GM23338 (cell line): ENCODE results near the gene CACNA1C. TPM values are rescaled to one million over a fixed set of nuclear protein-coding genes. Genes with fewer than 3 reads are reported as not detected.

Source experiments
- ATAC-seq: fragments of 200-7000 bp; cut with Tn5 transposase; 3 replicates; pipeline ENCODE4 v1.9.1; 2020
- DNase-seq: peaks from one replicate; pipeline ENCODE4 v3.0.0-alpha.2; 2015; ENCODE audit warnings: low spot score
- H2AFZ ChIP-seq: fragments of 200-600 bp; sonication (generic); 2 replicates; pipeline ENCODE4 v1.8.0; 2016; ENCODE audit warnings: antibody characterized with exemption, mild to moderate bottlenecking, moderate library complexity
- H3F3A ChIP-seq: fragments of 200-600 bp; sonication (generic); replicated peaks from 2 replicates; pipeline ENCODE4 v1.8.0; 2017; ENCODE audit warnings: antibody characterized with exemption, mixed run types, low read depth
- H3K27ac ChIP-seq: fragments of 200-600 bp; sonication (generic); 2 replicates; pipeline ENCODE4 v1.6.1; 2016; ENCODE audit warnings: low read depth
- H3K27me3 ChIP-seq: fragments of 200-600 bp; sonication (generic); 2 replicates; pipeline ENCODE4 v1.8.0; 2016; ENCODE audit warnings: mild to moderate bottlenecking, mixed run types, moderate library complexity; ENCODE audit not compliant: insufficient read depth
- H3K36me3 ChIP-seq: fragments of 200-600 bp; sonication (generic); 2 replicates; pipeline ENCODE4 v1.8.0; 2016; ENCODE audit warnings: mild to moderate bottlenecking; ENCODE audit not compliant: insufficient read depth
- H3K4me1 ChIP-seq: fragments of 200-600 bp; sonication (generic); 2 replicates; pipeline ENCODE4 v1.8.0; 2016; ENCODE audit warnings: mild to moderate bottlenecking, moderate library complexity; ENCODE audit not compliant: insufficient read depth
- H3K4me2 ChIP-seq: fragments of 200-600 bp; sonication (generic); 2 replicates; pipeline ENCODE4 v1.7.1; 2017; ENCODE audit warnings: mixed run types
- H3K4me3 ChIP-seq: fragments of 200-600 bp; sonication (generic); 2 replicates; pipeline ENCODE4 v1.6.1; 2016; ENCODE audit warnings: mixed run types
- H3K79me2 ChIP-seq: fragments of 200-600 bp; sonication (generic); replicated peaks from 2 replicates; pipeline ENCODE4 v1.8.0; 2017; ENCODE audit warnings: mild to moderate bottlenecking; ENCODE audit not compliant: insufficient read depth
- H3K9me2 ChIP-seq: fragments of 200-600 bp; sonication (generic); 2 replicates; pipeline ENCODE4 v1.8.0; 2017; ENCODE audit not compliant: insufficient read depth
- H4K20me1 ChIP-seq: fragments of 200-600 bp; sonication (generic); replicated peaks from 2 replicates; pipeline ENCODE4 v1.8.0; 2017; ENCODE audit warnings: mild to moderate bottlenecking; ENCODE audit not compliant: insufficient read depth
- H3K27ac Mint-ChIP-seq: 2 replicates; pipeline ENCODE4 v1.8.0; 2020; ENCODE audit warnings: inconsistent platforms, mild to moderate bottlenecking, moderate library complexity, mixed read lengths
- H3K27me3 Mint-ChIP-seq: 3 replicates; pipeline ENCODE4 v1.8.0; 2022; ENCODE audit warnings: low read depth, mild to moderate bottlenecking, moderate library complexity, mixed read lengths, inconsistent platforms; ENCODE audit not compliant: insufficient read depth, poor library complexity
- H3K36me3 Mint-ChIP-seq: 3 replicates; pipeline ENCODE4 v1.8.0; 2021; ENCODE audit warnings: low read depth, mild to moderate bottlenecking, inconsistent platforms, moderate library complexity, mixed read lengths
- H3K4me1 Mint-ChIP-seq: 3 replicates; pipeline ENCODE4 v1.8.0; 2020; ENCODE audit warnings: mild to moderate bottlenecking, inconsistent platforms, mixed read lengths
- H3K4me3 Mint-ChIP-seq: 3 replicates; pipeline ENCODE4 v1.8.0; 2021; ENCODE audit warnings: moderate library complexity, mild to moderate bottlenecking, inconsistent platforms, mixed read lengths
- H3K9me3 Mint-ChIP-seq: 3 replicates; pipeline ENCODE4 v1.8.0; 2020; ENCODE audit warnings: moderate library complexity, mild to moderate bottlenecking, inconsistent platforms, mixed read lengths
- ETS1 ChIP-seq: IDR thresholded peaks from 2 replicates; pipeline ENCODE4 v1.6.1; 2016; ENCODE audit warnings: antibody characterized with exemption
- EZH2 ChIP-seq: fragments of 200-600 bp; sonication (generic); IDR thresholded peaks from one replicate; pipeline ENCODE4 v1.8.0; 2017; ENCODE audit warnings: antibody characterized with exemption, mild to moderate bottlenecking, low read depth; ENCODE audit not compliant: unreplicated experiment
- JUNB ChIP-seq: IDR thresholded peaks from one replicate; pipeline ENCODE4 v1.6.1; 2016; ENCODE audit warnings: antibody characterized with exemption; ENCODE audit not compliant: unreplicated experiment
- NANOG ChIP-seq: IDR thresholded peaks from 2 replicates; pipeline ENCODE4 v1.6.1; 2016; ENCODE audit warnings: antibody characterized with exemption, borderline replicate concordance
- POLR2AphosphoS5 ChIP-seq: IDR thresholded peaks from 2 replicates; pipeline ENCODE4 v1.6.1; 2016; ENCODE audit warnings: antibody characterized with exemption, low read depth
- REST ChIP-seq: IDR thresholded peaks from one replicate; pipeline ENCODE4 v1.6.1; 2018; ENCODE audit warnings: antibody characterized with exemption; ENCODE audit not compliant: unreplicated experiment
- ZNF331 ChIP-seq: fragments of 250-450 bp; sonication (Bioruptor Pico); IDR thresholded peaks from 2 replicates; pipeline ENCODE4 v1.5.0; 2020; ENCODE audit warnings: low read depth, mild to moderate bottlenecking, moderate library complexity
- ZNF462 ChIP-seq: fragments of 250-450 bp; sonication (Bioruptor Pico); IDR thresholded peaks from 2 replicates; pipeline ENCODE4 v1.5.0; 2020; ENCODE audit warnings: mild to moderate bottlenecking, moderate library complexity
- polyA plus RNA-seq: library from polyadenylated mRNA; unstranded; fragments of >200 nt; fragmentation: Nextera tagmentation; extraction: Ambion mirVana; gene quantifications from 2 replicates; pipeline ENCODE4 v1.2.1, GENCODE V29; 2016
- total RNA-seq: library from RNA; depleted of rRNA; stranded (reverse); fragments of >200 nt; shearing (Covaris generic); gene quantifications from 2 replicates; pipeline ENCODE4 v1.2.3, GENCODE V29; 2014

CACNA1C gene
- total and polyA plus RNA-seq, 2 experiments from 2014 or later, result 0.78 to 2.1 TPM

GRCh38 chr12:2689393-2689792 is 636.6 kb downstream of the CACNA1C start:
- TF ChIP-seq POLR2AphosphoS5, result no peak
- TF ChIP-seq NANOG, result no peak
- TF ChIP-seq JUNB, result no peak
- TF ChIP-seq REST, result no peak
- TF ChIP-seq ZNF331 (CRISPR knock-in tag), result no peak
- no peak for TF ChIP-seq ETS1
- no peak for TF ChIP-seq ZNF462 (CRISPR knock-in tag)
- no peak for TF ChIP-seq EZH2
- Mint-ChIP-seq H3K27me3 (peaks cover 19% of the 10 kb centered on the region), H3K36me3 (no peaks in the 10 kb centered on the region; the same call in 2 of the 3 replicates), H3K4me1 (peaks cover 30% of the 10 kb centered on the region), H3K4me3 (no peak overlapping the region; the same call in 2 of the 3 replicates), H3K27ac (no peak overlapping the region), H3K9me3 (no peaks in the 10 kb centered on the region)
- peaks cover 9% of the 10 kb centered on the region; the same call in 1 of the 2 replicates for H3K27me3 ChIP-seq
- no peak for DNase-seq
- no peak overlapping the region for H3K4me3 ChIP-seq
- no peak overlapping the region for H3K4me2 ChIP-seq
- H3K9me2 ChIP-seq, result peaks cover 3% of the 10 kb centered on the region
- no peak overlapping the region for H2AFZ ChIP-seq
- no peaks in the 10 kb centered on the region for H3K79me2 ChIP-seq
- peaks cover 22% of the 10 kb centered on the region for H3K4me1 ChIP-seq
- no peaks in the 10 kb centered on the region for H3F3A ChIP-seq
- H3K36me3 ChIP-seq, result no peaks in the 10 kb centered on the region
- H3K27ac ChIP-seq, result no peak overlapping the region
- ATAC-seq, result no peak
- H4K20me1 ChIP-seq, result no peaks in the 10 kb centered on the region
